GM18520 (cell line): ENCODE results near the gene INPP5K.
"Not testable (repeated sequence)": the region's sequence is repeated elsewhere in the genome, so short reads cannot be mapped to it uniquely, and the experiment has no call there.

Experiments used
- ATAC-seq: cut with Tn5 transposase; IDR thresholded peaks from one replicate; pipeline ENCODE4 v1.9.1; 2021; ENCODE audit not compliant: unreplicated experiment

INPP5K gene

GRCh38 chr17:1516388-1517161, at the start of gene INPP5K:
TSS of gene INPP5K (minus strand) at chr17:1516612. CDS start at chr17:1516499, 113 bp downstream.
- ATAC-seq: peak; percentile 93

- no peak for ATAC-seq
Observed at GRCh38 chr17:1565877-1566276, 49.5 kb upstream of the INPP5K start.

- no peak for ATAC-seq
Observed at GRCh38 chr17:1563786-1564613, 47.6 kb upstream of the INPP5K start.

- not testable (repeated sequence) for ATAC-seq
Observed at GRCh38 chr17:1563471-1563785, 47.0 kb upstream of the INPP5K start.

- ATAC-seq: no peak
Observed at GRCh38 chr17:1562176-1562643, 45.8 kb upstream of the INPP5K start.

GRCh38 chr17:1561420-1562175, 45.2 kb upstream of the INPP5K start:
- ATAC-seq: no peak

GRCh38 chr17:1560858-1561355, 44.5 kb upstream of the INPP5K start:
- ATAC-seq: no peak

GRCh38 chr17:1560101-1560857, 43.9 kb upstream of the INPP5K start:
- ATAC-seq: no peak

GRCh38 chr17:1559047-1560043, 42.9 kb upstream of the INPP5K start:
- ATAC-seq: no peak

- ATAC-seq: no peak
Observed at GRCh38 chr17:1558401-1558800, 42.0 kb upstream of the INPP5K start.

- no peak for ATAC-seq
Observed at GRCh38 chr17:1557355-1558095, 41.1 kb upstream of the INPP5K start.

- no peak for ATAC-seq
Observed at GRCh38 chr17:1555651-1556471, 39.4 kb upstream of the INPP5K start.

GRCh38 chr17:1554751-1555540, 38.5 kb upstream of the INPP5K start:
- ATAC-seq: no peak

- no peak for ATAC-seq
Observed at GRCh38 chr17:1553354-1554266, 37.2 kb upstream of the INPP5K start.

- no peak for ATAC-seq
Observed at GRCh38 chr17:1552932-1553331, 36.5 kb upstream of the INPP5K start.

GRCh38 chr17:1551741-1552140, 35.3 kb upstream of the INPP5K start:
- no peak for ATAC-seq
